ENCODE results near the gene ATXN7L3. TPM values are rescaled to one million over a fixed set of nuclear protein-coding genes. Genes with fewer than 3 reads are reported as not detected.

Gene ATXN7L3
- total RNA-seq, 1 experiment from 2014 or later: 93.1 TPM

GRCh38 chr17:44193326-44194084 lies 6.2 kb downstream of the ATXN7L3 start:
- peak overlapping the region; percentile 21 for H3K27ac Mint-ChIP-seq (ENCODE audit: unreplicated experiment)
- peaks cover 92% of the 10 kb centered on the region for H3K36me3 Mint-ChIP-seq (ENCODE audit: insufficient read depth, unreplicated experiment)
- intact Hi-C loops (cut with micrococcal nuclease; ENCODE audit: unreplicated experiment): no loop called here

GRCh38 chr17:44192750-44193149 lies 6.9 kb downstream of the ATXN7L3 start:
- Mint-ChIP-seq H3K36me3 (ENCODE audit: insufficient read depth, unreplicated experiment) (peaks cover 92% of the 10 kb centered on the region), H3K4me1 (ENCODE audit: low read depth, unreplicated experiment) (peaks cover 17% of the 10 kb centered on the region), H3K4me3 (ENCODE audit: low read depth, unreplicated experiment) (no peak overlapping the region), H3K27me3 (ENCODE audit: unreplicated experiment) (no peaks in the 10 kb centered on the region), H3K9me3 (ENCODE audit: low read depth, unreplicated experiment) (no peaks in the 10 kb centered on the region), H3K27ac (ENCODE audit: unreplicated experiment) (peak overlapping the region; percentile 21)
- no peak for DNase-seq
- intact Hi-C loops (cut with micrococcal nuclease; ENCODE audit: unreplicated experiment): no loop called here
- TF ChIP-seq, protein P1, sequence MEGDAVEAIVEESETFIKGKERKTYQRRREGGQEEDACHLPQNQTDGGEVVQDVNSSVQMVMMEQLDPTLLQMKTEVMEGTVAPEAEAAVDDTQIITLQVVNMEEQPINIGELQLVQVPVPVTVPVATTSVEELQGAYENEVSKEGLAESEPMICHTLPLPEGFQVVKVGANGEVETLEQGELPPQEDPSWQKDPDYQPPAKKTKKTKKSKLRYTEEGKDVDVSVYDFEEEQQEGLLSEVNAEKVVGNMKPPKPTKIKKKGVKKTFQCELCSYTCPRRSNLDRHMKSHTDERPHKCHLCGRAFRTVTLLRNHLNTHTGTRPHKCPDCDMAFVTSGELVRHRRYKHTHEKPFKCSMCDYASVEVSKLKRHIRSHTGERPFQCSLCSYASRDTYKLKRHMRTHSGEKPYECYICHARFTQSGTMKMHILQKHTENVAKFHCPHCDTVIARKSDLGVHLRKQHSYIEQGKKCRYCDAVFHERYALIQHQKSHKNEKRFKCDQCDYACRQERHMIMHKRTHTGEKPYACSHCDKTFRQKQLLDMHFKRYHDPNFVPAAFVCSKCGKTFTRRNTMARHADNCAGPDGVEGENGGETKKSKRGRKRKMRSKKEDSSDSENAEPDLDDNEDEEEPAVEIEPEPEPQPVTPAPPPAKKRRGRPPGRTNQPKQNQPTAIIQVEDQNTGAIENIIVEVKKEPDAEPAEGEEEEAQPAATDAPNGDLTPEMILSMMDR (IDR thresholded peaks at IDR 0.05; ENCODE audit: unreplicated experiment): no peak
- CTCF ChIA-PET: no interaction called here
- no TSS peak for BruUV-seq (replicated peaks)

More at GRCh38 chr17:44193326-44194084, 6.2 kb downstream of the ATXN7L3 start:
- Mint-ChIP-seq H3K9me3 (ENCODE audit: low read depth, unreplicated experiment) (no peaks in the 10 kb centered on the region), H3K4me3 (ENCODE audit: low read depth, unreplicated experiment) (no peak overlapping the region), H3K27me3 (ENCODE audit: unreplicated experiment) (no peaks in the 10 kb centered on the region), H3K4me1 (ENCODE audit: low read depth, unreplicated experiment) (peaks cover 18% of the 10 kb centered on the region)
- TF ChIP-seq, protein P1 (IDR thresholded peaks at IDR 0.05; ENCODE audit: unreplicated experiment): no peak
- no peak for DNase-seq
- CTCF ChIA-PET: no interaction called here
- BruUV-seq (replicated peaks): no TSS peak

DNA sequence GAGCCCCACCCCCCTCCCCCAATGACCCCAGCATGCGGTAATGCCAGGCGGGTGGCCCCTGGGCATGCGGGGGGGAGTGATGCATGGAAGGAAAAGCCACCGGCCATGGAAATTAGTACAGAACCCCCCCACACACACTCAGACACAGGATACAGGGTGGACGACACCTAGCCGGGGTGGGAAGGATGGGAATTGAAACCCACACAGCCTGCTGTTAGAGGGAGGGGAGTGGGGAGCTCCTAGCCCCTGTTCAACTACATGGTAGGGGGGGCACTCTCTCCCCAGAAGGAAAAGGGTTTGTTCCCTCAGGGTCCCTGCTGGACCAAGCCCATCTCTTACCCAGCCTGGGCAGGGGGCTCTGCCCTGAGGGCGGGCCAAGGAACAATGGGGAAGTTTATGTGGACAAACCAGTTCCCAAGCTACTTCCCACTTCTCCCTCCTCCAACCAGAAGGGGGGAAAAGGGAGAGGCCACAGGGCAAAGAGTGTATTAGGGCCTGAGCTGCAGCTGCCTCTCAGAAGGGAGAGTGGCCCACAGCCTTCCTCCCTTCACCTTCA lies 7.7 kb downstream of the ATXN7L3 start:
- TF ChIP-seq, protein P1 (IDR thresholded peaks at IDR 0.05; ENCODE audit: unreplicated experiment): no peak
- no TSS peak for BruUV-seq (replicated peaks)
- intact Hi-C loops (cut with micrococcal nuclease; ENCODE audit: unreplicated experiment): no loop called here
- H3K9me3 Mint-ChIP-seq (ENCODE audit: low read depth, unreplicated experiment): no peaks in the 10 kb centered on the region
- H3K27me3 Mint-ChIP-seq (ENCODE audit: unreplicated experiment): no peaks in the 10 kb centered on the region
- CTCF ChIA-PET: no interaction called here
- DNase-seq: no peak
- H3K27ac Mint-ChIP-seq (ENCODE audit: unreplicated experiment): peak overlapping the region; percentile 59
- H3K4me1 Mint-ChIP-seq (ENCODE audit: low read depth, unreplicated experiment): peaks cover 14% of the 10 kb centered on the region
- peaks cover 92% of the 10 kb centered on the region for H3K36me3 Mint-ChIP-seq (ENCODE audit: insufficient read depth, unreplicated experiment)
- H3K4me3 Mint-ChIP-seq (ENCODE audit: low read depth, unreplicated experiment): no peak overlapping the region

DNA sequence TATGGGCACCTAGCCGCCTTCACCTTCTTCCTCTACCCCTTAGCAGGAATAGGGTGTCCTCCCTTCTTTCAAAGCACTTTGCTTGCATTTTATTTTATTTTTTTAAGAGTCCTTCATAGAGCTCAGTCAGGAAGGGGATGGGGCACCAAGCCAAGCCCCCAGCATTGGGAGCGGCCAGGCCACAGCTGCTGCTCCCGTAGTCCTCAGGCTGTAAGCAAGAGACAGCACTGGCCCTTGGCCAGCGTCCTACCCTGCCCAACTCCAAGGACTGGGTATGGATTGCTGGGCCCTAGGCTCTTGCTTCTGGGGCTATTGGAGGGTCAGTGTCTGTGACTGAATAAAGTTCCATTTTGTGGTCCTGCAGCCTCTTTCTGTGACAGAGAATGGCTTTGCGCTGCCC lies 8.3 kb downstream of the ATXN7L3 start:
- peaks cover 14% of the 10 kb centered on the region for H3K4me1 Mint-ChIP-seq (ENCODE audit: low read depth, unreplicated experiment)
- BruUV-seq (replicated peaks): no TSS peak
- no peaks in the 10 kb centered on the region for H3K27me3 Mint-ChIP-seq (ENCODE audit: unreplicated experiment)
- CTCF ChIA-PET: interaction anchor here (0.6 kb wide), 1 partner anchor 117 kb away, joined by 3 read pairs; the partner anchor contains the start of gene RUNDC3A
- DNase-seq: no peak
- no peaks in the 10 kb centered on the region for H3K9me3 Mint-ChIP-seq (ENCODE audit: low read depth, unreplicated experiment)
- intact Hi-C loops (cut with micrococcal nuclease; ENCODE audit: unreplicated experiment): no loop called here
- no peak overlapping the region for H3K4me3 Mint-ChIP-seq (ENCODE audit: low read depth, unreplicated experiment)
- TF ChIP-seq, protein P1 (IDR thresholded peaks at IDR 0.05; ENCODE audit: unreplicated experiment): no peak
- peaks cover 92% of the 10 kb centered on the region for H3K36me3 Mint-ChIP-seq (ENCODE audit: insufficient read depth, unreplicated experiment)
- peak overlapping the region; percentile 59 for H3K27ac Mint-ChIP-seq (ENCODE audit: unreplicated experiment)

All from Calu3 (cell line).